Astrocyte of the spinal cord (primary cell): ENCODE results near the gene DSG4.

Experiments used
- DNase-seq: peaks from one replicate; pipeline ENCODE4 v3.0.0; 2011; ENCODE audit warnings: low read depth, low spot score
- H3K4me3 ChIP-seq: 2 replicates; pipeline ENCODE4 v1.5.1; 2011; ENCODE audit warnings: low read depth, mild to moderate bottlenecking, low read length, moderate library complexity
- CTCF ChIP-seq: IDR thresholded peaks from 2 replicates; pipeline ENCODE4 v1.5.1; 2012; ENCODE audit warnings: low read depth, mild to moderate bottlenecking, low read length, inconsistent platforms
- in situ Hi-C: cut with HindIII; loops from 2 replicates; pipeline ENCODE4 v1.10.0; 2017; ENCODE audit warnings: low sequenced_read_pairs

DSG4 gene

GRCh38 chr18:31450409-31450808 lies 73.8 kb downstream of the DSG4 start:
- no peak for DNase-seq
- no peak overlapping the region for H3K4me3 ChIP-seq
- in situ Hi-C loops: no loop called here
- TF ChIP-seq CTCF: no peak

- in situ Hi-C loops: no loop called here
Observed at GRCh38 chr18:31451625-31452024, 75.0 kb downstream of the DSG4 start.

GRCh38 chr18:31454066-31454708 lies 77.6 kb downstream of the DSG4 start:
- peak; percentile 74 for DNase-seq
- in situ Hi-C loops: no loop called here
- H3K4me3 ChIP-seq: no peak overlapping the region
- TF ChIP-seq CTCF: no peak

More at GRCh38 chr18:31451625-31452024, 75.0 kb downstream of the DSG4 start:
- H3K4me3 ChIP-seq: no peak overlapping the region
- DNase-seq: no peak
- no peak for TF ChIP-seq CTCF
